IMR-90 (cell line): Measurements from ENCODE around the gene SPDEF.

ENCODE experiments used
- BHLHE40 ChIP-seq: fragments of 150-350 bp; IDR thresholded peaks from 2 replicates; pipeline ENCODE4 v1.6.1; 2016; ENCODE audit warnings: mild to moderate bottlenecking, low read depth, low read length
- CEBPB ChIP-seq: IDR thresholded peaks from 2 replicates; pipeline ENCODE4 v1.6.1; 2012; ENCODE audit warnings: low read depth, low read length, improper control_type of control experiment
- CHD1 ChIP-seq: IDR thresholded peaks from 2 replicates; pipeline ENCODE4 v1.6.1; 2012; ENCODE audit warnings: low read depth, low read length, improper control_type of control experiment
- MAFK ChIP-seq: IDR thresholded peaks from 2 replicates; pipeline ENCODE4 v1.6.1; 2012; ENCODE audit warnings: low read depth, low read length, improper control_type of control experiment
- MAZ ChIP-seq: IDR thresholded peaks from 2 replicates; pipeline ENCODE4 v1.6.1; 2012; ENCODE audit warnings: low read depth, mild to moderate bottlenecking, low read length, improper control_type of control experiment, moderate library complexity, borderline replicate concordance
- MXI1 ChIP-seq: IDR thresholded peaks from 2 replicates; pipeline ENCODE4 v1.6.1; 2012; ENCODE audit warnings: low read depth, mild to moderate bottlenecking, low read length, moderate library complexity, borderline replicate concordance
- POLR2A ChIP-seq: IDR thresholded peaks from 2 replicates; pipeline ENCODE4 v1.6.1; 2012; ENCODE audit warnings: mild to moderate bottlenecking, low read depth, low read length
- RAD21 ChIP-seq: IDR thresholded peaks from 2 replicates; pipeline ENCODE4 v1.6.1; 2012; ENCODE audit warnings: low read length, improper control_type of control experiment
- RFX5 ChIP-seq: IDR thresholded peaks from 2 replicates; pipeline ENCODE4 v1.8.0; 2012; ENCODE audit warnings: low read depth, mild to moderate bottlenecking, low read length, moderate library complexity
- SMC3 ChIP-seq: fragments of 150-350 bp; IDR thresholded peaks from 2 replicates; pipeline ENCODE4 v1.6.1; 2016; ENCODE audit warnings: low read depth, mild to moderate bottlenecking, antibody characterized with exemption, low read length, moderate library complexity
- TF ChIP-seq, protein P1 (sequence below): conservative IDR thresholded peaks from 2 replicates; pipeline ENCODE4 v1.5.1; 2012; ENCODE audit warnings: mild to moderate bottlenecking, low read depth, low read length, improper control_type of control experiment
- TF ChIP-seq, protein P2 (sequence below): fragments of 150-350 bp; IDR thresholded peaks from 2 replicates; pipeline ENCODE4 v1.6.1; 2016; ENCODE audit warnings: low read depth, mild to moderate bottlenecking, low read length, moderate library complexity, borderline replicate concordance
- TF ChIP-seq, protein P3 (sequence below): fragments of 150-350 bp; IDR thresholded peaks from 2 replicates; pipeline ENCODE4 v1.6.1; 2017; ENCODE audit warnings: mild to moderate bottlenecking, antibody characterized with exemption, low read length, low read depth

DNA sequence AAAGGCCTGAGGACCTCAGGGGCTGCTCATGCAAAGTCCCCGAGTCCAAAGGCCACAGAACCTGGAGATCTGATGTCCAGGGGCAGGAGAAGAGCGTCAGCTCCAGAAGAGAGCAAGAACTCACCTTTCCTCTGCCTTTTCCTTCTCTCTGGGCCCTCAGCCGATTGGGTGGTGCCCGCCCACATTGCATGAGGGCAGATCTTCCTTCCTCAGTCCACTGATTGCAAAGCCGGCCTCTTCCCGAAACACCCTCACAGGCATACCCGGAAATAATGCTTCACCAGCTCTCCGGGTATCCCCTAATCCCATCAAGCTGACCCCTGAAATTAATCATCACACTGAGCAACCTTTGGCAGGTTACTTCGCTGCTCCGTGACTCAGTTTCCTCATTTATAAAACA is 33.4 kb downstream of the SPDEF start:
- TF ChIP-seq CEBPB (no peak), POLR2A (no peak), CHD1 (no peak), MAFK (no peak), BHLHE40 (no peak), RFX5 (no peak), RAD21 (no peak), MAZ (no peak), SMC3 (no peak), MXI1 (no peak)
- TF ChIP-seq, protein P1, sequence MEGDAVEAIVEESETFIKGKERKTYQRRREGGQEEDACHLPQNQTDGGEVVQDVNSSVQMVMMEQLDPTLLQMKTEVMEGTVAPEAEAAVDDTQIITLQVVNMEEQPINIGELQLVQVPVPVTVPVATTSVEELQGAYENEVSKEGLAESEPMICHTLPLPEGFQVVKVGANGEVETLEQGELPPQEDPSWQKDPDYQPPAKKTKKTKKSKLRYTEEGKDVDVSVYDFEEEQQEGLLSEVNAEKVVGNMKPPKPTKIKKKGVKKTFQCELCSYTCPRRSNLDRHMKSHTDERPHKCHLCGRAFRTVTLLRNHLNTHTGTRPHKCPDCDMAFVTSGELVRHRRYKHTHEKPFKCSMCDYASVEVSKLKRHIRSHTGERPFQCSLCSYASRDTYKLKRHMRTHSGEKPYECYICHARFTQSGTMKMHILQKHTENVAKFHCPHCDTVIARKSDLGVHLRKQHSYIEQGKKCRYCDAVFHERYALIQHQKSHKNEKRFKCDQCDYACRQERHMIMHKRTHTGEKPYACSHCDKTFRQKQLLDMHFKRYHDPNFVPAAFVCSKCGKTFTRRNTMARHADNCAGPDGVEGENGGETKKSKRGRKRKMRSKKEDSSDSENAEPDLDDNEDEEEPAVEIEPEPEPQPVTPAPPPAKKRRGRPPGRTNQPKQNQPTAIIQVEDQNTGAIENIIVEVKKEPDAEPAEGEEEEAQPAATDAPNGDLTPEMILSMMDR, result no peak
- TF ChIP-seq, protein P2, sequence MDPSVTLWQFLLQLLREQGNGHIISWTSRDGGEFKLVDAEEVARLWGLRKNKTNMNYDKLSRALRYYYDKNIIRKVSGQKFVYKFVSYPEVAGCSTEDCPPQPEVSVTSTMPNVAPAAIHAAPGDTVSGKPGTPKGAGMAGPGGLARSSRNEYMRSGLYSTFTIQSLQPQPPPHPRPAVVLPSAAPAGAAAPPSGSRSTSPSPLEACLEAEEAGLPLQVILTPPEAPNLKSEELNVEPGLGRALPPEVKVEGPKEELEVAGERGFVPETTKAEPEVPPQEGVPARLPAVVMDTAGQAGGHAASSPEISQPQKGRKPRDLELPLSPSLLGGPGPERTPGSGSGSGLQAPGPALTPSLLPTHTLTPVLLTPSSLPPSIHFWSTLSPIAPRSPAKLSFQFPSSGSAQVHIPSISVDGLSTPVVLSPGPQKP, result no peak
- TF ChIP-seq, protein P3, sequence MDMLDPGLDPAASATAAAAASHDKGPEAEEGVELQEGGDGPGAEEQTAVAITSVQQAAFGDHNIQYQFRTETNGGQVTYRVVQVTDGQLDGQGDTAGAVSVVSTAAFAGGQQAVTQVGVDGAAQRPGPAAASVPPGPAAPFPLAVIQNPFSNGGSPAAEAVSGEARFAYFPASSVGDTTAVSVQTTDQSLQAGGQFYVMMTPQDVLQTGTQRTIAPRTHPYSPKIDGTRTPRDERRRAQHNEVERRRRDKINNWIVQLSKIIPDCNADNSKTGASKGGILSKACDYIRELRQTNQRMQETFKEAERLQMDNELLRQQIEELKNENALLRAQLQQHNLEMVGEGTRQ, result no peak
